SH-SY5Y (cell line): ENCODE measurements around the gene LRMDA.

Experiments
- GATA2 ChIP-seq: IDR thresholded peaks from 2 replicates; pipeline ENCODE4 v1.6.1; 2011; ENCODE audit warnings: mild to moderate bottlenecking, low read depth, low read length
- GATA3 ChIP-seq: IDR thresholded peaks from 2 replicates; pipeline ENCODE4 v1.6.1; 2011; ENCODE audit warnings: low read depth, mild to moderate bottlenecking, low read length, moderate library complexity

LRMDA gene

GRCh38 chr10:75887369-75887768 lies 455.9 kb downstream of the LRMDA start:
- TF ChIP-seq GATA2 (no peak), GATA3 (no peak)

DNA sequence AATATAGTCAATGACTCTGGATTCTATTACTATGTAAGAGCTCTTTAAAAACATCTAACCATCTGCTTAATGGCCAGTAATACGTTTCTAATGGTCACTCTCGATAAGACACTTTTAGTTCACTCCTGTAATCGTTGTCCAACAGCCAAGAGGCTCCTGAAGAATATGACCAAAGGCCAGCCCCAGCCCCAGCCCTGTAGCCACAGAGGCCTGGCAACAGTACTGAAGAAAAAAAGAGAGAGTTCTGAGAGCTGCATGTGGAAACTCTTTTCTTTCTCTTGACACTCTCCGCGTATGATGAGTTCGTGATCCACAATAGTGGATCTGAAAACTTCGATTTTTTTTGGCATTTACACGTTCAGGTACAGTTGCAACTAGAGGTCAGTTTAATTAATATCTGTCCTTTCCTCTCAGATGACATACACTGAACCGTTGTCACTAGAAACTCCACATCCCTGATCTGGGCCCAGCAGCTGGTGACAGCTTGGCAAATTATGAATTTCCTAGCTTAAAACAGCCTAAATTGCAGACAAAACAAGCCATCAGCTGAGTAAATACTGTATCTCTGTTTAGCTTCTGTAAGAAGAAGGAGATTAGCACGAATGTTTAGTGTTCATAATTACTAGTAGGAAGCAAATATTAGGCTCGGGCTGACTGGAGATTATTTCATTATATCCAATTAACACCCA lies 456.7 kb downstream of the LRMDA start:
- no peak for TF ChIP-seq GATA2
- TF ChIP-seq GATA3: no peak

DNA sequence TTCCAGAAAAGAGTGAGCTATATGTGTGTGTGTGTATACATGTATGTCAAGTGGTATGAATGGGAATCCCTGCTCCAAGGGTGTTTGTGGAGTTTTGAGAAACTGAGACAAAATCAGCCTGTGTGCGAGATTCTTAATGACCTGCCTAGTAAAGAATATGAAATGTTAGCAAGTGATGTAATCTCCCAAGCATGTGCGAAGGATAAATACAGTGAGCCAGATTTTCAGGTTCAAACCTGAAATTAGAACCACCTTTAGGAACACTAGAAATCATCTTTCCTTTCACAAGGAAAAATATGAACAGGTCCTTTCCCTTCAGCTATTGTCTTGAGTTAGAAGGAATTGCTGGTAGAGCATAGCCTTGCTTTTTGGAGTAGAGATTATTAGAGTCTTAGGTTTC lies 457.6 kb downstream of the LRMDA start:
- TF ChIP-seq GATA3: no peak
- no peak for TF ChIP-seq GATA2

DNA sequence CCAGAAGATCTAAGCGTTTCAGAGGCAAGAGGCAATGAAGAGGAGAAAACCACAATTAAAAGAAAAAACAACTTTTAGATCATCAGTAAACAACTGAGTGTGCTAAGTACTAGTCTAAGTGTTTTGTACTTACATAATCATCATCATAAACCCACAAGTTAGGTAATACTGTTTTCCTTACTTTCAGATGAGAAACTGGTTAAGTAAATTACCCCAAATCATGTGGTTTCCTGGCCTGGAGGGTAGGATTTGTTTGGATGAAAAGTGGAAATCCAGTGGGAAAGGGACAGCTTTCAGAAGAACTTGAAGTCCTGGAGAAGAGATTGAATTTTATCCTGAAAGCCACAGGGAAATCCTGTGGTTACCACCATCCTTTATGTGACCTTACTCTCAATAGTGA lies 463.3 kb downstream of the LRMDA start:
- TF ChIP-seq GATA2 (no peak), GATA3 (no peak)

- TF ChIP-seq GATA3 (no peak), GATA2 (no peak)
Observed at GRCh38 chr10:75895259-75895658, 463.8 kb downstream of the LRMDA start.

GRCh38 chr10:75899816-75900390 lies 468.5 kb downstream of the LRMDA start:
- TF ChIP-seq GATA2 (no peak), GATA3 (no peak)

DNA sequence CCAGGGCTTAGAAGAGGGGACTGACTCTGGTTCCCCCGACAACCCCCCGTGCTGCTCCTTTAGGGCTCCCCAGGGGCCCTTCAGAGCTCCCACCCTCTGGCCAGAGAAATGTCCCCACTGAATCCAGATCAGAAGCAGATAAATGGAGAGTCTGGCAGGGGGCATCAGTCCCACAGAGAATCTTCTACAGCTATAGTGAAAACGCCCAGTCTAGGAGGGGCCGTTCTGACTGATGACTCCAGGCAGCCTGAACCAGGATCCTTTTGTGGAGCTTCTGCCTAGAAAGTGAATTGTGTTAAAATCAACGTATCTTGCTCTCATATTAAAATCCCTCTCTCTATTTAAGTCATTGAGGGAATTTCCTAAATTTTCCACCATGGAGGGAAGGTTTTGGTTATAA lies 471.4 kb downstream of the LRMDA start:
- TF ChIP-seq GATA2 (no peak), GATA3 (no peak)

DNA sequence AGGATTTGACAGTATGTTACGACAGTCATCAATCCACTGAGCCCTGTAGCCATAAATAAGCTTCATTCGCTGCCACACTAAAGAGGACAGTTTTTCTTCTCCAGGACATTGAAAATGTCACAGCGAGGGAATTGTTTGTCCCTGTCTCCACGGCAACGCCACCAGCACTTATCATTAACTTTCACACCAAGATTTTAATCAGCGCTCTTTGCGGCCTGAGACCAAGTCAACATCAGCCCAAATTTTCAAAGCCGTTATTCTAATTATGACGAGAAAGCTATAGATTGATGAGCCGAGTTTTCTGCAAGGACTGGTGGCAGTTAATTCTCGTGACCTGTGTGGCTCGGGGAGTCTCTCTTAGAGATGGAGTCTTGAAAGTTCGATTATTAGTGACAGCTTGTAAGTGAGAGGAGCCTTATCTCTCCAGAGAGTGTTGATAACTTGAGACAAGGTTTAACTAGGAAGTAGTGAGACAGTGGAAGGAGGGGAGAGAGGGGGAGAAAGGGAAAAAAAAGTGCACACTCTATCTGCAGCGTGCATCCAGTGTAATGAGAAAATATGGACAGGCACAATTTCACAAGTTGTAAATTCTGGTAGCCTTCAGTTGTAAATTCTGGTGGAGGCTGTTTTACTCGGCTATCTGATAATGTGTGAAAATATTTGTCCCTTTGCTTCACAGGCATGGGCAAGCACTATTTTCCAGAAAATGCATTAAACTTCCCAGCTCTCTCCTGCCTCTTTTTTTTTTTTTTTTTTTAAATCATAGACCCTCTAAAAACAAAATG lies 473.3 kb downstream of the LRMDA start:
- TF ChIP-seq GATA3 (0 out of 2 replicates have a peak, but pooled peaks have one; percentile 21), GATA2 (peak; percentile 76)

DNA sequence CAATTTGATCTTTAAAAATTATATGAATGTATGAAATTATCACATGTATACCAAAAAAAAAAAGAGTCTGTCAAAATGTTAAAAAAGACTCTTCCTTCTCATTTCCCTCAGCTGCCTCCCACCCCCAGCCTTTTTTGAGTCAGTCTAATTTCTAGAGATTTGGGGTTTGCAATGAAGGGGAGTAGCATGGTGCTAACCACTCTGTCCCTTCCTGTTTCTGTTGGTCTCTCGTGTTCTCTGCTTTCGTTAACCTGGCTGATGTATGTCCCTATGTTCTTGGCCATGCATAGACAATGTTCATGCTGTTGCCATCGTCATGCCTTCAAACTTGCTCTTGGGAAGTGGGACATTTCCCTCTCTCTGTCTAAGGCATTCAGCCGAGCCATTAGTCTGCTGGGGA lies 474.1 kb downstream of the LRMDA start:
- TF ChIP-seq GATA3 (no peak), GATA2 (no peak)

- TF ChIP-seq GATA2 (no peak), GATA3 (no peak)
Observed at GRCh38 chr10:75910032-75910431, 478.6 kb downstream of the LRMDA start.

DNA sequence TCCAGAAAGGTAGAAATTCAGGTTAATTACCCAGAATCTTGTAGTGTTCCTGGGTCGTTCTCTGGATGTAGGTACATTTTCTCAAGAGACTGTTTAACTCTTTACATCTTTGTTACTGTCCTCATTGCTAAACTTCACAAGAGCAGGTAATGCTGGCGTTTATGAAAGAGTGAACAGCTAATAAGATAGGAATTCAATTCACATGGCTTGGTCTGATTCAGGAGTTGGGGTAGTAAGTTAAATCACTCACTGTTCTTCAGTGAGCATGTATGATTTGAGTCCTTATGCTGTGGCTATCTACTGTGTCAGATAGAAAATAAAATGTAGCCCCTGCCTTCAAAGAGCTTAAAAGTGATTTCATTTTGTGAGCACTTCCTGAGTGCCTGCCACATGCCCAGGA lies 480.0 kb downstream of the LRMDA start:
- TF ChIP-seq GATA2: no peak
- TF ChIP-seq GATA3: no peak

- TF ChIP-seq GATA3: no peak
- TF ChIP-seq GATA2: no peak
Observed at GRCh38 chr10:75916906-75917305, 485.5 kb downstream of the LRMDA start.

DNA sequence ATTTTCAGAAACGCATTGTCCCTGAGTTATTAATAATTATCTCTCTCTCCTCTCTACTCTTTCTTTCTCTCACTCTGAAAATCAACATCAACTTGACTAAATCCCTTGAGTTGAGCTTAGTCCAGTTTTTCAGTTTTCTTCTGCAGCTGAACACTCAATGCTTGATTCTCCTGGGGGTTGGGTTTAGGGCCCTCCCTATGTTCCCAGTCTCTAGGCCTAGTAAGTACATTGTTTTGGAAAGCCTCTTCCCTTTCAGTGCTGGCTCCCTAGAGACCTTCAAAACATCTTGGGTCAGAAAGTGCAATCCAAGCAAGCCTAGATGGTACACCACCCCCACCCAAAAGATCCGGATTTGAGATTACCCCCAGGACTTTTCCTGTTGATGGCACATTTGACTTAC lies 488.5 kb downstream of the LRMDA start:
- TF ChIP-seq GATA3 (no peak), GATA2 (no peak)

DNA sequence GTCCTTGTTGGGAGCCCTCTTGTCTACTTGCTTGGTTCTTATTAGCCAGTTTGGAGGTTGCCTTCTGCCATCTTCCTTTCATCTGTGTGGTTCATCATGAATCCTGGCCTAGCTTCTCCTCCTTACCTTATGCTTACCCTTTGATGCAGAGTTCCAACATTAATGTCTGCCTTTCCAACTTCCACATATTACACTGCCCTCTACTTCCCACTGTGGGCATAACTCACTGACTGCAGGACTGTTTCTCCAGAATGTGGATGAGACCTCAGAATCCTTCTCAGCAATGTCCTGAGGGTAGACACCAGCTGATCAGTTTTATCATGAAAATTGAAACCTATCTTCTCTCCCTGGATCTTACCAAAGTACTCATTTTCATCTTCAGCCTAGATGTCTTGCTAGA lies 491.0 kb downstream of the LRMDA start:
- TF ChIP-seq GATA3 (no peak), GATA2 (no peak)

GRCh38 chr10:75924309-75924902 lies 493.0 kb downstream of the LRMDA start:
- TF ChIP-seq GATA3 (no peak), GATA2 (no peak)
